Uterus (tissue), 4 donors: ENCODE data around the gene AGRP. TPM values are rescaled to one million over a fixed set of nuclear protein-coding genes. Genes with fewer than 3 reads are reported as not detected.

Experiments used
- DNase-seq, 2 donors: peaks; one replicate each; pipeline ENCODE4 v3.0.0-alpha.2; 2019 to 2020
- H3K27ac ChIP-seq, 2 donors: fragments of 200-600 bp; sonication (generic); 1 replicate in 1 of 2; 2 replicates in 1 of 2; pipeline ENCODE4 v1.5.1; 2016 to 2018
- H3K27me3 ChIP-seq, 2 donors: fragments of 200-600 bp; sonication (generic); one replicate each; pipeline ENCODE4 v1.5.1; 2018 to 2019; ENCODE audit warnings: control low read depth in 1 of 2
- H3K36me3 ChIP-seq, 2 donors: fragments of 200-600 bp; sonication (generic); one replicate each; pipeline ENCODE4 v1.5.1; 2019; ENCODE audit warnings: control low read depth in 1 of 2
- H3K4me1 ChIP-seq, 2 donors: fragments of 200-600 bp; sonication (generic); one replicate each; pipeline ENCODE4 v1.5.1; 2018 to 2019; ENCODE audit warnings: control low read depth in 1 of 2
- H3K4me3 ChIP-seq, 2 donors: fragments of 200-600 bp; sonication (generic); 1 replicate in 1 of 2; 2 replicates in 1 of 2; pipeline ENCODE4 v1.5.1; 2018 to 2019; ENCODE audit warnings: mild to moderate bottlenecking in 1 of 2
- H3K9me3 ChIP-seq, 2 donors: fragments of 200-600 bp; sonication (generic); one replicate each; pipeline ENCODE4 v1.5.1; 2019; ENCODE audit warnings: control low read depth in 1 of 2
- POLR2A ChIP-seq, 2 donors: fragments of 450-650 bp; IDR thresholded peaks; one replicate each; pipeline ENCODE4 v1.6.1; 2016; ENCODE audit warnings: antibody characterized with exemption in 2 of 2, mild to moderate bottlenecking in 1 of 2, moderate library complexity in 1 of 2
- intact Hi-C: fragments of 100-400 bp; cut with DNase I; formaldehyde crosslinking; loops from one replicate; pipeline ENCODE4 v1.15.1; 2023; ENCODE audit warnings: low total_unique reads
- total RNA-seq, 4 donors: library from RNA; depleted of rRNA in 3 of 4; stranded (reverse); fragments of >200 nt in 3 of 4; gene quantifications; one replicate each; pipeline versions ENCODE4 v1.1.0 to v1.2.4, GENCODE V29; 2014 to 2023
- TF ChIP-seq, protein P1 (sequence below), 4 experiments: fragments of 200-600 bp in 2 of 4; fragments of 450-650 bp in 2 of 4; sonication (generic) in 2 of 4; IDR thresholded peaks; one replicate each; pipeline ENCODE4 v1.5.1; 2016 to 2019; ENCODE audit warnings: antibody characterized with exemption in 4 of 4, mild to moderate bottlenecking in 2 of 4, moderate library complexity in 1 of 4
- donor health status: DM: yes; HTN: yes; CAD: no.

The AGRP gene
- total RNA-seq, 4 donors from 2014 or later, result not detected

DNA sequence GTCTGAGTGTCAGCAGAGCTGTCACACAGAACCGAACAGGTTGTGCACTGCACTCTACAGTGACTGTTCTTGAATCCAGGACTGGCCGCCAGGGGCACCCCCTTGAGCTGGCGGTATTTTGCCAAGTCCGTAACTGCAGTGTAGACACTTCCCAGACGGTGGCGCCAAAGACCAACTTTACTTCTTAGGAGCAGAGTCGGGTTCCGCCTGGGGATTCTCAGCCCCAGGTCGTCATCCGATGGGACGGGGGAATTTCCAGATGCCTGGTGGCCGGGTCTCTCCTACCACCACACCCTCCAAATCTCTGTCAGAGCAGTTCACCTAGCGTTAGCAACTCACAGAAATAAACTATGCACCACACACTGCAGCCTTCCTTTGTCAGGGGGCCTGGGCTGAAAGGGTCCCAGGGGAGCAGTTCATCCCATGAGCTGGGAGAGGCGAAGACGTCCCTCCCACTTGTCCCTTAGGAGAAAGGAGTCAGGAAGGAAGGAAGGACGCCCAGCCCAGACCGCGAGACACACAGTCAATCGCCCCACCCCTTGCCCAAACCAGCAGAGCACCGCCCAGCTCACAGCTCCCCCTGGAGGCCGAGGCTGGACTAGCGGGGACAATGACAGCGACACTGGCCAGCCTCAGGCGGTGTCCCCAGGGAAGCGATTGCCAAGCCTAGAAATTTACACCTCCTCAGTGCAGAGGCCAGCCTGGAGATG, 37.9 kb upstream of the AGRP start:
- Histone ChIP-seq H3K36me3 (no peaks in the 10 kb centered on the region), H3K27me3 (no peaks in the 10 kb centered on the region), H3K4me1 (no peaks in the 10 kb centered on the region), H3K9me3 (no peaks in the 10 kb centered on the region), H3K4me3 (peak overlapping the region; percentile 39 to 42), H3K27ac (peak overlapping the region; percentile 95)
- intact Hi-C loops, result no loop called here
- DNase-seq, result peak; percentile 96 to 97
- TF ChIP-seq, protein P1, sequence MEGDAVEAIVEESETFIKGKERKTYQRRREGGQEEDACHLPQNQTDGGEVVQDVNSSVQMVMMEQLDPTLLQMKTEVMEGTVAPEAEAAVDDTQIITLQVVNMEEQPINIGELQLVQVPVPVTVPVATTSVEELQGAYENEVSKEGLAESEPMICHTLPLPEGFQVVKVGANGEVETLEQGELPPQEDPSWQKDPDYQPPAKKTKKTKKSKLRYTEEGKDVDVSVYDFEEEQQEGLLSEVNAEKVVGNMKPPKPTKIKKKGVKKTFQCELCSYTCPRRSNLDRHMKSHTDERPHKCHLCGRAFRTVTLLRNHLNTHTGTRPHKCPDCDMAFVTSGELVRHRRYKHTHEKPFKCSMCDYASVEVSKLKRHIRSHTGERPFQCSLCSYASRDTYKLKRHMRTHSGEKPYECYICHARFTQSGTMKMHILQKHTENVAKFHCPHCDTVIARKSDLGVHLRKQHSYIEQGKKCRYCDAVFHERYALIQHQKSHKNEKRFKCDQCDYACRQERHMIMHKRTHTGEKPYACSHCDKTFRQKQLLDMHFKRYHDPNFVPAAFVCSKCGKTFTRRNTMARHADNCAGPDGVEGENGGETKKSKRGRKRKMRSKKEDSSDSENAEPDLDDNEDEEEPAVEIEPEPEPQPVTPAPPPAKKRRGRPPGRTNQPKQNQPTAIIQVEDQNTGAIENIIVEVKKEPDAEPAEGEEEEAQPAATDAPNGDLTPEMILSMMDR (IDR thresholded peaks at IDR 0.05), result peak; percentile 76 to 99 (median 93)
- TF ChIP-seq POLR2A (IDR thresholded peaks at IDR 0.05), result peak in 1 of 2 donors; percentile 46

DNA sequence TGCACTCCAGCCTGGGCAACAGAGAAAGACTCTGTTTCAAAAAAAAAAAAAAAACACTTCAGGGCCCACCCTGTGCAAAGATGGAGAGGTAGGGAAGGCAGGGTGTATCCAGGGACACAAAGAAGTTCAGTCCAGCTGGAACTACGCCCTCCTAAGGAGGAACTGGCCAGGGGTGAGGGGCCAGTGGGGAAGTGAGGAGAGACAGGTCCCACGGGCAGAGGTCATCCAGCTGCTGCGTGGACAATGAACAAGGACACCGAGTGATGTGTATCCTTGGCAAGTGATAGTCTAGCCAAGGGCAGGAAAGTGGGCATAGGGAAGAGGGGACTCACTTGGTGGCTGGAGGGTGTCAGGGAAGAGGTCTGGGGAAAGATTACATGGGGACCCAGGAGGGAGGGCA, 35.9 kb upstream of the AGRP start:
- intact Hi-C loops, result loop anchor here (2.0 kb wide), 1 partner anchor 32 kb away; no protein-coding TSS in a partner anchor
- no peaks in the 10 kb centered on the region for H3K4me1 ChIP-seq
- no peak overlapping the region for H3K4me3 ChIP-seq
- H3K9me3 ChIP-seq, result no peaks in the 10 kb centered on the region
- DNase-seq, result no peak
- no peak overlapping the region for H3K27ac ChIP-seq
- H3K27me3 ChIP-seq, result no peaks in the 10 kb centered on the region
- H3K36me3 ChIP-seq, result no peaks in the 10 kb centered on the region
- TF ChIP-seq, protein P1 (IDR thresholded peaks at IDR 0.05), result no peak
- no peak for TF ChIP-seq POLR2A (IDR thresholded peaks at IDR 0.05)

DNA sequence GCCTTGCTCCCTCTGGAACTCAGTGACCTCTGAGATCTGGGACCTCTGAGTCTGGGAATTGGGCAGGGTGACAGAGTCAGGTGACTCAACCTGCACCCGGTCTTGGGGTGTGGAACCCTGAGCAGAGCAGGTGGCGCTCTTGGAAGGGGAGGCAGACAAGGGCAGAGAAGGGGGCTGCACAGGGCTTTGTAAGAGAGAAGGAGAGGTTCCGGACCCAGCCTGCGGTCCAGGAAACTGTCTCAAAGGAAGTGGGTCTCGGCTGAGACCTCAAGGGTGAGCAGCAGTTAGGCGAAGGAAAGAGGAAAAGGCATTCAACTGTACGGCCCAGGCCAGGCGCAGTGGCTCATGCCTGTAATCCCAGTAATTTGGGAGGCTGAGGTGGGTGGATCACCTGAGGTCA, 35.3 kb upstream of the AGRP start:
- Histone ChIP-seq H3K27me3 (no peaks in the 10 kb centered on the region), H3K4me1 (no peaks in the 10 kb centered on the region), H3K27ac (no peak overlapping the region), H3K9me3 (no peaks in the 10 kb centered on the region), H3K36me3 (no peaks in the 10 kb centered on the region), H3K4me3 (no peak overlapping the region)
- intact Hi-C loops, result loop anchor here (2.0 kb wide), 1 partner anchor 32 kb away; no protein-coding TSS in a partner anchor
- DNase-seq, result no peak
- TF ChIP-seq POLR2A (IDR thresholded peaks at IDR 0.05), result no peak
- TF ChIP-seq, protein P1 (IDR thresholded peaks at IDR 0.05), result no peak

DNA sequence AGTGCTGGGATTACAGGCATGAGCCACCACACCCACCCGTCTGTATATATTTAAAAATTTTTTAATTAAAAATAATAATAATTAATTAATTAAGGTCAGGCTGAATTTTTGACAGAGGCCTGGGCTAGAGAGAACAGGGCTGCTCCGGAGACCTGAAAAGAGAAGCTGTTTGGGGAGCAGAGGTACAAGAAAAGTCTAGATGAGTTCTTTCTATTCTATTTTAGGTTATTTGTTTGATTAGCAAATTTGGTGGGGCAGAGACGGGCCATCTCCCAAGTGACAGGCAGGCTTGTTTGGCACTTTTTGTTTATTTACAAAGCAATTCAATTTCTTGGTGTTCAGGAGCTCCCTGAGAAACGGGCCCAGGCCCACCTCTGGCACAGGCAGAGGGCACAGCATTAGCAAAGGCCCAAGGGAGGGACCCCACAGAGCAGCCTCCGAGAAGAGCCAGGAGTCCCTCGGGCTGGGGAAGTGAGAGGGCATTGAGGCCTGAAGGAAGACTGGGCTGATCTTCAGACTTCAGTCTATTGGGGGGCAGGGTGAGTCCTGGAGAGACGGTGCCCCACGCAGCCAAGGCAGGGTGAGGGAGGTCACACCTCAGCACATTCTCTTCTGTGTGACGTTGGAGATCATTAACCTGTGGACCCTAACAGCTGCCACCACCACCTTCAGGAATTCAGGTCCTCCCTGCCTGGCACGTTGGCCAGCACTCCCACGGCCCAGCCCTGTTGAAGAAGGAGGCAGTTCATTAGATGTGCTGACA, 34.5 kb upstream of the AGRP start:
- no peak for DNase-seq
- Histone ChIP-seq H3K9me3 (no peaks in the 10 kb centered on the region), H3K36me3 (no peaks in the 10 kb centered on the region), H3K27me3 (no peaks in the 10 kb centered on the region), H3K4me3 (no peak overlapping the region), H3K27ac (peak overlapping the region in 1 of 2 donors; percentile 46), H3K4me1 (no peaks in the 10 kb centered on the region)
- TF ChIP-seq, protein P1 (IDR thresholded peaks at IDR 0.05), result no peak
- TF ChIP-seq POLR2A (IDR thresholded peaks at IDR 0.05), result no peak
- intact Hi-C loops, result loop anchor here (2.0 kb wide), 1 partner anchor 31 kb away; no protein-coding TSS in a partner anchor

DNA sequence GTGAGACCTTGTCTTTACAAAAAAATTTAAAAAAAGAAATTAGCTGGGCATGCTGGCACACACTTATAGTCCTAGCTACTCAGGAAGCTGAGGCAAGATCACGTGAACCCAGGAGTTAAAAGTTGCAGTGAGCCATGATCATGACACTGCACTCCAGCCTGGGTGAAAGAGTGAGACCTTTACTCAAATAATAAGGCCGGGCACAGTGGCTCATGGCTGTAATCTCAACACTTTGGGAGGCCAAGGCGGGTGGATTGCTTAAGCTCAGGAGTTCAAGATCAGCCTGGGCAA, 33.8 kb upstream of the AGRP start:
- no peak overlapping the region for H3K4me3 ChIP-seq
- no peaks in the 10 kb centered on the region for H3K4me1 ChIP-seq
- H3K27me3 ChIP-seq, result no peaks in the 10 kb centered on the region
- intact Hi-C loops, result no loop called here
- no peak for TF ChIP-seq POLR2A (IDR thresholded peaks at IDR 0.05)
- TF ChIP-seq, protein P1 (IDR thresholded peaks at IDR 0.05), result no peak
- DNase-seq, result no peak
- H3K36me3 ChIP-seq, result no peaks in the 10 kb centered on the region
- no peaks in the 10 kb centered on the region for H3K9me3 ChIP-seq
- H3K27ac ChIP-seq, result peak overlapping the region in 1 of 2 donors; percentile 46
